GM12891 (cell line): ENCODE measurements around the gene NPIPB4. TPM values are rescaled to one million over a fixed set of nuclear protein-coding genes. Genes with fewer than 3 reads are reported as not detected.
"Not testable (repeated sequence)": the region's sequence is repeated elsewhere in the genome, so short reads cannot be mapped to it uniquely, and the experiment has no call there.

Experiments used
- DNase-seq: peaks from one replicate; pipeline ENCODE4 v3.0.0; 2011; ENCODE audit warnings: low spot score; ENCODE audit not compliant: insufficient read length
- FAIRE-seq: peaks from 2 replicates; lab custom pipeline; 2011; peaks lifted over from hg19 to GRCh38; lab: Jason Lieb, UNC
- POLR2A ChIP-seq: IDR thresholded peaks from 2 replicates; pipeline ENCODE4 v1.6.1; 2011; ENCODE audit warnings: low read depth, low read length, control low read depth
- POLR2AphosphoS5 ChIP-seq: IDR thresholded peaks from 2 replicates; pipeline ENCODE4 v1.6.1; 2011; ENCODE audit warnings: low read depth, low read length, control low read depth
- POU2F2 ChIP-seq: IDR thresholded peaks from 2 replicates; pipeline ENCODE4 v1.6.1; 2011; ENCODE audit warnings: low read depth, mild to moderate bottlenecking, control low read depth, low read length, moderate library complexity
- TAF1 ChIP-seq: IDR thresholded peaks from 2 replicates; pipeline ENCODE4 v1.6.1; 2011; ENCODE audit warnings: low read depth, low read length, control low read depth
- polyA plus RNA-seq: library from polyadenylated mRNA; unstranded; fragments of >200 nt; gene quantifications from one replicate; pipeline ENCODE4 v1.2.1, GENCODE V29; 2012; ENCODE audit warnings: low read depth, missing spikeins, inconsistent platforms; ENCODE audit not compliant: missing spikeins

Gene NPIPB4
- polyA plus RNA-seq = 43.7 TPM

DNA sequence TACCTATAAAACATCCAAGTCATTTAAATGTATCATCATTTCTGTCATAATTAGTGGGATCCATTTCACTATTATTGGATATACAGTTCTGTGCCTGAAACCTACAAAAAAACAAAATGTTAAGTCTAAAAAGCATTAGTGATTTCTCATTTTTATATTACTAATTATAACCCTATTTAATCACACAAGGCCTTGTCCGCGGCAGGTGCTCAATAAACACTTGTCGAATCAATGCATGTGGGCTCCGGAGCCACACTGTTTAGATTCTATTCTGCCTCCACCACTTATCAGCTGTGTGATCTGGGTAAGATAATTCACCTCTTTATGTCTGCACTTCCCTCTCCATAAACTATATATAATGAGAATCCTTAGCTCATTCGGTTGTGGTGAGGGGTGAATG lies at the start of gene NPIPB4:
TSS of gene NPIPB4 (minus strand) at position 101 of the 400 bp plus-strand sequence. CDS start 378 bp downstream, outside the sequence.
- not testable (repeated sequence) for DNase-seq, FAIRE-seq

DNA sequence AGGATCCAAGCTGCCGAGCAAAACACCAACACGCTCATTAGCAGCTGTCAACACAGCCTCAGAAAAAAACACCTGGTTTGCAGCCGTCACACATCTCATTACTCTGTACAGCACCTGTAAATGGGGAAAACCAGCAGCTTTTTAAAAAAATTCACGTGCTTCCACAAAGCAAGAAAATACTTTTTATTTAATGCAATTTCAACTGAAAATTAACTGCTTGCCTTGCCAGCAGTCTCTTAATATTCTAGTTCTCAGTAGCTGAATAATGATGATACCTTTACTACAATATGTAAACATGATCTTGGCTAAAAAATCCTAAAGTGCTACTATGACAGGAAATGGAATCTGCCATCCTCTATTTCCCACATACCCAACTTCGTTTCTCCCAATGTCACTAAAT lies 41.4 kb upstream of the NPIPB4 start:
- FAIRE-seq, DNase-seq: not testable (repeated sequence)

- not testable (repeated sequence) for FAIRE-seq, DNase-seq
Observed at GRCh38 chr16:21881988-21882387, 24.4 kb upstream of the NPIPB4 start.

DNA sequence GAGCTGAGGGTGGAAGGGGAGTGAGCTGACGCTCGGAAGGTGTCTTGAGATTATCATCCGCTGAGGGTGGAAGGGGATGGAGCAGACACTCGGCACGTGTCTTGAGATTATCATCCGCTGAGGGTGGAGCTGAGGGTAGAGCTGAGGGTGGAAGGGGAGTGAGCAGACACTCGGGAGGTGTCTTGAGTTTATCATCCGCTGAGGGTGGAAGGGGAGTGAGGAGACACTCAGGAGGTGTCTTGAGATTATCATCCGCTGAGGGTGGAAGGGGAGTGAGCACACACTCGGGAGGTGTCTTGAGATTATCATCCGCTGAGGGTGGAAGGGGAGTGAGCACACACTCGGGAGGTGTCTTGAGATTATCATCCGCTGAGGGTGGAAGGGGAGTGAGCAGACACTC lies 20.4 kb downstream of the NPIPB4 start:
- not testable (repeated sequence) for FAIRE-seq, DNase-seq

GRCh38 chr16:21836334-21836733 lies 21.2 kb downstream of the NPIPB4 start:
- not testable (repeated sequence) for FAIRE-seq, DNase-seq

DNA sequence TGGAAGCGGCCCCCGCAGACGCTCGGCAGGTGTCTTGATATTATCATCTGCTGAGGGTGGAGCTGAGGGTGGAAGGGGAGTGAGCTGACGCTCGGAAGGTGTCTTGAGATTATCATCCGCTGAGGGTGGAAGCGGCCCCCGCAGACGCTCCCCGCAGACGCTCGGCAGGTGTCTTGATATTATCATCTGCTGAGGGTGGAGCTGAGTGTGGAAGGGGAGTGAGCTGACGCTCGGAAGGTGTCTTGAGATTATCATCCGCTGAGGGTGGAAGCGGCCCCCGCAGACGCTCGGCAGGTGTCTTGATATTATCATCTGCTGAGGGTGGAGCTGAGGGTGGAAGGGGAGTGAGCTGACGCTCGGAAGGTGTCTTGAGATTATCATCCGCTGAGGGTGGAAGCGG lies 21.8 kb downstream of the NPIPB4 start:
- not testable (repeated sequence) for FAIRE-seq, DNase-seq

DNA sequence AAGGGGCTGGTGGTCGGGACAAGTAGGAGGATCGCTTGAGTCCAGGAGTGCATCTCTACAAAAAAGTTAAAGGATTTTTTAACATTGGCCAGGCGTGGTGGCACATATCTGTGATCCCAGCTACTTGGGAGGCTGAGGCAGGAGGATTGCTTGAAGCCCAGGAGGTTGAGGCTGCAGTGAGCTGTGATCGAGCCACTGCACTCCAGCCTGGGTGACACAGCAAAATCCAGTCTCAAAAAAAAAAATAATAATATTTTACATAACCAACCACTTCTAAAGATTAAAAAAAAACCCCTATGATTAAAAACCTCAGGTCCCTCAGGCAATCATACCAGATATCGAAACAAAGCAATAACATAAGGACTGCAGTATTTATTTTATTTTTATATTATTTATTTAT lies 23.3 kb downstream of the NPIPB4 start:
- not testable (repeated sequence) for DNase-seq, FAIRE-seq

DNA sequence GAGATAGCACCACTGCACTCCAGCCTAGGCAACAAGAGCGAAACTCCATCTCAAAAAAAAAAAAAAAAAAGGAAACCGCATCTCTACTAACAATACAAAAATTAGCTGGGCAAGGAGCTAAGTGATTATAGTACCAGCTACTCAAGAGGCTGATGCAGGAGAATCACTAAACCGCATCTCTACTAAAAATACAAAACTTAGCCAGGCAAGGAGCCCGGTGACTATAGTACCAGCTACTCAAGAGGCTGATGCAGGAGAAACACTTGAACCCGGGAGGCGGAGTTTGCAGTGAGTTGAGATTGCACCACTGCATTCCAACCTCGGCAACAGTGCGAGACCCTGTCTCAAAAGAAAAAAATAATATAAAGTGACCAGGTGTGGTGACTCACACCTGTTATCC lies 27.6 kb downstream of the NPIPB4 start:
- not testable (repeated sequence) for FAIRE-seq

GRCh38 chr16:21826067-21826706 lies 31.4 kb downstream of the NPIPB4 start:
- FAIRE-seq, DNase-seq: not testable (repeated sequence)

More for the DNA sequence above, 27.6 kb downstream of the NPIPB4 start:
- not testable (repeated sequence) for DNase-seq

DNA sequence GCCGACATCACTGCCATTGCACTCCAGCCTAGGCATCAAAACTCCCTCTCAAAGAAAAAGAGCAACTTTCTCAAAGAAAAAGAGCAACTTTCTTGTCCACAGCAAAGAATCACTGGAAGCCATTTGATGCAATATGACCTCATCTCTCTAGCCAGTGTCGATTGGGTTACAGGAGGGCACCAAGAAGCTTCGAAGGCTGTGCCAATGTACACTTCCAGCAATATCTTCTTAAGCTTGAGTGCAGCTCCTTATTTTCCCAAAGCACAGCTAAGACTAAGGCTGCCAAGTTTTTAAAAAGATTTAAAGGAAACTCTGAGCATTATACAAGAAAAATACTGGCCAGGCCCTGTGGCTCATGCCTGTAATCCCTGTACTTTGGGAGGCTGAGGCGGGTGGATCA lies 32.0 kb downstream of the NPIPB4 start:
- FAIRE-seq, DNase-seq: not testable (repeated sequence)

- FAIRE-seq, DNase-seq: not testable (repeated sequence)
Observed at GRCh38 chr16:21823258-21823657, 34.3 kb downstream of the NPIPB4 start.

DNA sequence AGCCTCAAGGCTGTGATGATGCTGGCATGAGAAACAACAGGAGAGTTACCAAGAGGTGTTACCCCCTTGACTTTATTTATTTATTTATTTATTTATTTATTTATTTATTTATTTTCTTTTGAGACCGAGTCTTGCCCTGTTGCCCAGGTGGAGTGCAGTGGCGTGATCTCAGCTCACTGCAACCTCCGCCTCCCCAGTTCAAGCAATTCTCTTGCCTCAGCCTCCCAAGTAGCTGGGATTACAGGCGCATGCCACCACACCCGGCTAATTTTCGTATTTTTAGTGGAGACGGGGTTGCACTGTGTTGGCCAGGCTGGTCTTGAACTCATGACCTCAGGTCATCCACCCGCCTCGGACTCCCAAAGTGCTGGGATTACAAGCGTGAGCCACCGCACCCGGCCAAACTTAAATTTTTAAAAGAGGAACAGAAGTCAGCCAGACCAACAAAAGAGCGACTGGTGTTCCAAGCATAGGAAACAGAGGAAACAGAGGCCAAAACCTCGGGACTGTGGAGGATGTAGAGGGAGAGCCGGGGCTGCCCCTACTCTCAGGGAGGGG lies 36.6 kb downstream of the NPIPB4 start:
- FAIRE-seq, DNase-seq: not testable (repeated sequence)

DNA sequence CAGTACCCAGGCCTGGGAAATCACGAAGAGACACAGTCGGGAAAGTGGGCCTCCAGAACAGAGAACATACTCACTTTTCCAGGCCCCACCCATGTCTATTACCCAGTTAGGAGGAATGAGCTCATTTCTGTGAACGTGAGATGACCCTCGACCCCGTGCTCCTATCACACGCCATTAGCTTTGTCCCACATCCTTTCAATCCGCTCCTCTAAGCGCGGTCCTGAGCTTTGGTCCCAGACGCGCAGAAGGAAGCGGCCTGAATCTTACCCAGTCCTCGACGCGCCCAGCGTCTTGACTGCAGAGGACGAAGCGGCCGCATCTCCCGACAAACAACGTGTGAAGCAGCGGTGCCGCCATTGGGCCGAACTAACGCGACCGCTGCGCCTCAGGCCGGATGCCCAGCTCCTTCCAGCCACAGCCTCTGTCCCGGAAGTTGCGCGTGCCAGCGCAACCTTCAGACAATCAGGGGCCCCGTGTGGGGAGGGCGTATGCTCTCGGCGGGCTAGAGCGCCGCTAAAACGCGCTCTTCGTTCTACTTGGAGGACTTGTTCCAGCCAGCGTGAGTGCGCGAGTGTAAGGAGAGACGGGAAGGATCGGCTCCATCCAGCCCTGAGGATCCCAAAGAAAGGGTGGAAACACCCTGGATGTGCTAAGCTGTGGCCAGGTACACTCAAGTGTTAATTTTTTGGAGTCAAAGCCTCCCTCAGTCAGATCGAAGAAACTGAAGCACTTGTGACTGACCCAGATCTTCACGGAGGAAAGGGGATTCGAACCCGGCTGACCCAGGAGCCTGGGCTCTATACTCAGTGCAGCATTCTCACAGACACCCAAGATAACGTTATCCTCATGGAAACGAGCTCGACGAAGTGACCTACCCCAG lies 37.3 kb downstream of the NPIPB4 start:
- TF ChIP-seq TAF1 = peak; percentile 91
- TF ChIP-seq POU2F2 = peak; percentile 73
- peak; percentile 85 for TF ChIP-seq POLR2AphosphoS5
- peak; percentile 88 for TF ChIP-seq POLR2A
- FAIRE-seq = peak; percentile 59
- not testable (repeated sequence) for DNase-seq

DNA sequence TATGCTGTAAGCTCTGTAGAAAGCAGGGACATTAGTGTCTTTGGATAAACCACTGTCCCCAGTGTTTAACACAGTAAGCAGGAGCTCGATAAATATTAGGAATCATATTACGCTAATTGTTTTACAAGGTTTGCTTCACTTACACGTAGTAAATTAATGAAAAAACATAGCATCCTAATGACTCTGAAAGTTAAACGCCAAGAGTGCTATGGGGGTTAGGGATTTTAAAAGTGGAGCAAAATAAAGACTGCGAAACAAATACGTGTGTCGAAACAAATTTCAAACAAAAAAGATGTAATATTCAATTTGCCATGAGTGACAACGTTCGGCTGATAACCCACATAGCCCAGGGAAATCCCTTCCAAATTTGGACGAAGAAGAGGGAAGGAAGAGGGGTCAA lies 37.9 kb downstream of the NPIPB4 start:
- not testable (repeated sequence) for FAIRE-seq, DNase-seq

DNA sequence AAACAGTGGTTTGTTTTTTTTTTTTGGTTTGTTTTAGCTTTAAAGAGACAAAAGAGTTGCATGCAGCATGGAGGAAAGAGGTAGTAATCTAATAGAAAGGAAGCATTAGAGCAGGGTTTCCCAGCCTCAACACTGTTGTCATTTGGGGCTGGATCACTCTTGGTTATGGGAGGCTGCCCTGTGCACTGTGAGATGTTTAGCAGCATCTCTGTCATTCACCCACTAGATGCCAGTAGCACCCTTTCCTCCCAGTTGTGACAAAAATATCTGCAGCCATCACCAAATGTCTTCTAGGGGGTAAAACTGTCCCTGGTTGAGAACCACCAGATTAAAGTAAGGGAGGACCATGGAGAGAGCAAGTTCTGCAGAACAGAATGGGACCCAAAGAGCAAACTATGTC lies 40.5 kb downstream of the NPIPB4 start:
- not testable (repeated sequence) for FAIRE-seq, DNase-seq

- DNase-seq, FAIRE-seq: not testable (repeated sequence)
Observed at GRCh38 chr16:21815694-21816093, 41.9 kb downstream of the NPIPB4 start.

GRCh38 chr16:21802375-21802663 lies 55.2 kb downstream of the NPIPB4 start:
- not testable (repeated sequence) for DNase-seq, FAIRE-seq

DNA sequence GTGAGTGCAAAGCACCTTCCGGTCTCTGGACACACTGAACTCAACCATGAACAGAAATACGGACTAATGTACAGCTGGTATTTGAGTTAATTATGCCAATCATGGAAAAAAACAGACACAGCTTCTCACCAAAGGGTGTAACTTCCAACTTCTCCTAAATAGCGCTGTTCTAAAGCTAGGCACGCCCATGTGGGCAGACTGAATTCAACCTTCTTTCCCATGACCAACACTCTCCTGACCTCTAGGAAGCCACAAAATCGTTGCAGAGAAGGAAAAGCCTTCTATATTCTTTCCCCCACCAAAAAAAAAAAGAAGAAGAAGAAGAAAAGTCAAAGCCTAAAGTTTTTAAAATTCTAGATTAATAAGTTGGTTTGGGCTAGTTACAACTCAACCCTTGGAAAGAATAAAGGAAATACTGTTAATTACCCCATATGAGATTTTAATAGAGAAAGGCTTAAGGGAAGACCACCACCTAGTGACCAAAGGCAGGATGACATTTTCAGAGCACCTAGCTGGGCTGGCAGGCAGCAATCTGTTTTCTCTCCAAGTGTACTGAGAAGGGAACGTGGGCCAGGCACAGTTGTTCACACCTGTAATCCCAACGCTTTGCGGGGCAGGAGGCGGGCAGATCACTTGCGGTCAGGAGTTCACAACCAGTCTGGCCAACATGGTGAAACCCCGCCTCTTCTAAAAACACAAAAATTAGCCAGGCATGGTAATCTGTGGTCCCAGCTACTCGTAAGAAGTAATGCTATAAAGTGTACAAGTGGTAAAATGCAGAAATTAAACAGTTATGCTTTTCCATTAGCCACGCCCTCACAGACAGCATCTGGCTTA lies 55.8 kb downstream of the NPIPB4 start:
- FAIRE-seq, DNase-seq: not testable (repeated sequence)
